Left lung (tissue), 10 donors: Measurements from ENCODE around the gene RABGAP1L. TPM values are rescaled to one million over a fixed set of nuclear protein-coding genes. Genes with fewer than 3 reads are reported as not detected.

Experiments used
- ATAC-seq: fragments of 200-7000 bp; cut with Tn5 transposase; one replicate; pipeline ENCODE4 v1.9.1; 2020; ENCODE audit warnings: moderate library complexity
- DNase-seq, 4 donors: peaks; one replicate each; pipeline ENCODE4 v3.0.0-alpha.2; 2013 to 2020
- H3K27ac ChIP-seq, 2 donors: fragments of 200-600 bp; sonication (generic) in 1 of 2; one replicate each; pipeline versions ENCODE4 v1.5.0 to v1.8.0; 2020 to 2021
- H3K27me3 ChIP-seq, 2 donors: fragments of 200-600 bp; sonication (generic) in 1 of 2; one replicate each; pipeline versions ENCODE4 v1.5.0 to v1.8.0; 2020 to 2021
- H3K36me3 ChIP-seq, 2 donors: fragments of 200-600 bp; sonication (generic) in 1 of 2; one replicate each; pipeline versions ENCODE4 v1.5.0 to v1.8.0; 2020 to 2021
- H3K4me1 ChIP-seq, 2 donors: fragments of 200-600 bp; one replicate each; pipeline ENCODE4 v1.8.0; 2021
- H3K4me3 ChIP-seq, 2 donors: fragments of 200-600 bp; sonication (generic) in 1 of 2; one replicate each; pipeline versions ENCODE4 v1.5.0 to v1.8.0; 2020 to 2021; ENCODE audit warnings: mild to moderate bottlenecking in 1 of 2
- H3K9me3 ChIP-seq, 2 donors: fragments of 200-600 bp; sonication (generic) in 1 of 2; one replicate each; pipeline versions ENCODE4 v1.5.0 to v1.8.0; 2020 to 2021
- intact Hi-C, 2 donors: fragments of 100-400 bp; cut with DNase I; formaldehyde crosslinking; loops; one replicate each; pipeline versions ENCODE4 v1.11.2 to v1.14.2; 2022
- polyA plus RNA-seq, 6 donors: library from polyadenylated mRNA; unstranded; fragments of 120-200 nt; gene quantifications; one replicate each; pipeline ENCODE4 v1.2.1, GENCODE V29; 2013; ENCODE audit not compliant: insufficient read length in 6 of 6
- total RNA-seq, 2 donors: library from RNA; stranded (reverse); fragmentation: NEBNext Ultra II Directional; extraction: Animal tissue kit (Norgen Biotek cat#: 25700); gene quantifications; one replicate each; pipeline ENCODE4 v1.2.1, GENCODE V29; 2021
- TF ChIP-seq, protein P1 (sequence below), 2 donors: fragments of 200-600 bp; sonication (generic) in 1 of 2; IDR thresholded peaks; one replicate each; pipeline versions ENCODE4 v1.5.0 to v1.8.0; 2021; ENCODE audit warnings: antibody characterized with exemption in 2 of 2
- donor health status: DM: no; HTN: yes; CAD: no.
- donor health status: DM: no; HTN: no; CAD: no.

Gene RABGAP1L
- total and polyA plus RNA-seq, 8 donors = 40.3 to 67.3 (median 51.4) TPM

DNA sequence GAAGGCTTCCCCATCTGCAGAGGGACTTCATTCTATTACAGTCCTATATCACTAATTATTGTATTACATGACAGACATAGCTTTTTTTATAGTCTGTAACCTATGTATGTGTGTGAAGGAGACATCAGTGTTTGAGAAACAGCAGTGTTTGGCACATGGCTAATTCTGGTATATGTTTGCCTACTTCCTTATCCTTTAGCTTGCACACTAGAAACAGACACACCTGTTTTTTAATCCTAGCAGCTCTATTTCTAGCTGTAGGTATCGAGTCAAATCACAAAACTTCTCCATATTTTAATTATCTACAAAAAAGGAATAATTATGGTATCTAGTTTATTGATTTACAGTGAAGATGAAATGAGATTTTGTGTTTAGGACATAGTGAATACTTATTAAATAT is 711.0 kb downstream of the RABGAP1L start:
- H3K27me3 ChIP-seq = no peaks in the 10 kb centered on the region
- no peaks in the 10 kb centered on the region for H3K9me3 ChIP-seq
- TF ChIP-seq, protein P1, sequence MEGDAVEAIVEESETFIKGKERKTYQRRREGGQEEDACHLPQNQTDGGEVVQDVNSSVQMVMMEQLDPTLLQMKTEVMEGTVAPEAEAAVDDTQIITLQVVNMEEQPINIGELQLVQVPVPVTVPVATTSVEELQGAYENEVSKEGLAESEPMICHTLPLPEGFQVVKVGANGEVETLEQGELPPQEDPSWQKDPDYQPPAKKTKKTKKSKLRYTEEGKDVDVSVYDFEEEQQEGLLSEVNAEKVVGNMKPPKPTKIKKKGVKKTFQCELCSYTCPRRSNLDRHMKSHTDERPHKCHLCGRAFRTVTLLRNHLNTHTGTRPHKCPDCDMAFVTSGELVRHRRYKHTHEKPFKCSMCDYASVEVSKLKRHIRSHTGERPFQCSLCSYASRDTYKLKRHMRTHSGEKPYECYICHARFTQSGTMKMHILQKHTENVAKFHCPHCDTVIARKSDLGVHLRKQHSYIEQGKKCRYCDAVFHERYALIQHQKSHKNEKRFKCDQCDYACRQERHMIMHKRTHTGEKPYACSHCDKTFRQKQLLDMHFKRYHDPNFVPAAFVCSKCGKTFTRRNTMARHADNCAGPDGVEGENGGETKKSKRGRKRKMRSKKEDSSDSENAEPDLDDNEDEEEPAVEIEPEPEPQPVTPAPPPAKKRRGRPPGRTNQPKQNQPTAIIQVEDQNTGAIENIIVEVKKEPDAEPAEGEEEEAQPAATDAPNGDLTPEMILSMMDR (IDR thresholded peaks at IDR 0.05) = no peak
- peaks cover 0 to 10% of the 10 kb centered on the region in 2 donors for H3K4me1 ChIP-seq
- H3K27ac ChIP-seq = no peak overlapping the region
- no peak for DNase-seq
- H3K36me3 ChIP-seq = no peaks in the 10 kb centered on the region
- H3K4me3 ChIP-seq = no peak overlapping the region
- no peak for ATAC-seq
- intact Hi-C loops = no loop called here

DNA sequence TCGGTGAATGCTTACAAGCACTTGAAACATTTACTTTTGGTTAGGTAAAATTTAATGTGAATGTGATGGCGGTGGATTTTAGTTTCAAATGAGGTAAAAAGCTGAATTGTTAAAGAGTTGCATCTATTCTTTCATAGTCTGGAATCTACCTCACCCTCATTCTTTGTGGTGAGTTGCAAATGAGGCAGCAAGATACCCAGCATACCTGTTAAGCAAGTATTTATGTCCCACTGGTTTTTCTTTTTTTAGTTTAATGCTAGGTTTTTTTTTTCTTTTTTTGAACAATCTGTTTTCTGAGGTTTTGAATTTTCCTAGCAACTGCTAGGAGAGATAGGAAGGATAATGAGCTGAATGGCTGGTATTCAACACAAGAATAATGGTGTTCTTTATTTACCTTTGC is 712.6 kb downstream of the RABGAP1L start:
- intact Hi-C loops = no loop called here
- Histone ChIP-seq H3K36me3 (no peaks in the 10 kb centered on the region), H3K4me3 (no peak overlapping the region), H3K4me1 (peaks cover 0 to 10% of the 10 kb centered on the region in 2 donors), H3K27ac (no peak overlapping the region), H3K27me3 (no peaks in the 10 kb centered on the region), H3K9me3 (no peaks in the 10 kb centered on the region)
- TF ChIP-seq, protein P1 (IDR thresholded peaks at IDR 0.05) = no peak
- ATAC-seq = peak; percentile 20
- DNase-seq = no peak

DNA sequence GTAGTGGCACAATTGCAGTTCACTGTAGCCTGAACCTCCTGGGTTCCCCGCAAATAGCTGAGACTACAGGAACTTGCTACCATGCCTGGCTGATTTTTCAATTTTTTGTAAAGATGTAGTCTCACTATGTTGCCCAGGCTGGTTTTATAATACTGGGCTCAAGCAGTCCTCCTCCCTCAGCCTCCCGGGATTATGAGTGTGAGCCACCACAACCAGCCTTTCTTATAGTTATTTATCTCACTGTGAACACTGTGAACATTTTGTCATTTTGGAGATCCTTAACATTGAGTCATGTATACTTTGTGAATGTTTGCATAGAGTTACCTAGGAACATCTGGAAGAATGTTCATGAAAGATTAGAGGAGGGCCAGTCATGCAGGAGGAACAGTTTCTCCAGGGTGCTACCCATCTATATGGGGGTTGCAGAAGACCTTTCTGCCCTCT is 713.3 kb downstream of the RABGAP1L start:
- TF ChIP-seq, protein P1 (IDR thresholded peaks at IDR 0.05) = no peak
- intact Hi-C loops = no loop called here
- no peak for DNase-seq
- Histone ChIP-seq H3K27me3 (no peaks in the 10 kb centered on the region), H3K4me3 (no peak overlapping the region), H3K4me1 (peaks cover 0 to 10% of the 10 kb centered on the region in 2 donors), H3K9me3 (no peaks in the 10 kb centered on the region), H3K36me3 (no peaks in the 10 kb centered on the region), H3K27ac (no peak overlapping the region)
- no peak for ATAC-seq

DNA sequence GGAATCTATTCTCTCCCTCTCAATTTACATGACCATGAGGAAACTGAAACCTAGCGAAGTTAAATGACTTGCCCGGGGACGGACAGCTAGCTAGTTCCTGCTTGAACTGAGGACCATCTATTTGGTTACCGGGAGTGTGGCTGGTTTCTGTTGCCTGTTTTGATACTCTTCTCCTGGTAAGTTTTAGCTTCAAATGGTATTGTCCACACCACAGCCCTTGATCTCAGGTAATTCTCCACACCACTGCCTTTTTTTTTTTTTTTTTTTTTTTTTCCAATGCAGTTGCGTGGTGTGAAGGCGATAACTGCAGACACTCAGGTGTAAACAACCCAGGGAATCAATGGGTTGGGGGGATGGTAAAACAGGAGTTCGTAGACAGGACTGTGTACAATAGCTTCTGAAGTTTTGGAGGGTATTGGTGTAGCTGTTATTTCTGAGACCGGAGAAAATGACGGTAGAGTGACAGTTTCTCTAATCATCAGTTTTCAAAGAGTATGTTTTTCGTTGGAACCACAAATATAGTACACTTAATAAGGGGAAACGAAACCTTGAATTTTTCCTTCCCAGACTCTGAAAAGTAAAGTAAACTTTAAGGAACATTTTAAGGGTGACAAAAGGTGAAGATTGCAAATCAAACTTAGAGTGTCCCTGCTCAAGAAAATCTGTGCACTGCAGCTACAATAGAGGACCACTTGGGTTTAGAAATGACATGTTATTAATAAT is 715.2 kb downstream of the RABGAP1L start:
- intact Hi-C loops = no loop called here
- Histone ChIP-seq H3K4me1 (peaks cover 0 to 10% of the 10 kb centered on the region in 2 donors), H3K27ac (peak overlapping the region; percentile 37 to 54), H3K9me3 (no peaks in the 10 kb centered on the region), H3K36me3 (no peaks in the 10 kb centered on the region), H3K27me3 (no peaks in the 10 kb centered on the region), H3K4me3 (peak overlapping the region in 1 of 2 donors; percentile 29)
- DNase-seq (no peak), ATAC-seq (peak; percentile 50)
- TF ChIP-seq, protein P1 (IDR thresholded peaks at IDR 0.05) = no peak

DNA sequence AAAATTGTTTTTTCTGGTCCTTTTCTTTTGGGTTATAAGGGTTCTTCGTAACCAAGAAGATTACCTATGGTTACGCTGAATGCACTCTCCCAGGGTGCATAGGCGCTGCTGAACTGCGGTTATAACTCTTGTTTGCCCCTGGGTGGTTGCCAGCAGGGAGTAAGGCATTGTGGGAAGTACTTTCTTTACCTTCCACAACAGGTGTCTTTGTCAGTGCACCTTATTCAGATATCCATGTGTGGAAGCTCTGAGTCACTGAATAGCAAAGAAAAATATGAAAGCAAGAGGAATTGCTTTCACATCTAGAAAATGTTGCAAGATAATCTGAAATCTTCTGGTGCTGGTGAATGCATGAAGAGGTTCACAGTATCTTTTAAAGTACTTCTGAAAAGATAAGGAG is 716.0 kb downstream of the RABGAP1L start:
- peak; percentile 83 for ATAC-seq
- TF ChIP-seq, protein P1 (IDR thresholded peaks at IDR 0.05) = no peak
- Histone ChIP-seq H3K36me3 (no peaks in the 10 kb centered on the region), H3K27me3 (no peaks in the 10 kb centered on the region), H3K9me3 (no peaks in the 10 kb centered on the region), H3K4me3 (peak overlapping the region; percentile 2 to 29), H3K4me1 (peaks cover 0 to 10% of the 10 kb centered on the region in 2 donors), H3K27ac (peak overlapping the region; percentile 37 to 54)
- intact Hi-C loops = no loop called here
- peak in 2 of 4 donors; percentile 54 to 73 for DNase-seq
